GM18519 (cell line): ENCODE results near the gene AKT1S1.
"Not testable (repeated sequence)": the region's sequence is repeated elsewhere in the genome, so short reads cannot be mapped to it uniquely, and the experiment has no call there.

Source experiments
- ATAC-seq: cut with Tn5 transposase; IDR thresholded peaks from one replicate; pipeline ENCODE4 v1.9.1; 2021; ENCODE audit warnings: mild to moderate bottlenecking, moderate library complexity; ENCODE audit not compliant: unreplicated experiment, low FRiP score

The AKT1S1 gene

GRCh38 chr19:49840736-49841249, 36.4 kb downstream of the AKT1S1 start:
- no peak for ATAC-seq

GRCh38 chr19:49840321-49840720, 36.8 kb downstream of the AKT1S1 start:
- ATAC-seq = no peak

- no peak for ATAC-seq
Observed at GRCh38 chr19:49839713-49840112, 37.4 kb downstream of the AKT1S1 start.

GRCh38 chr19:49838885-49839588, 38.1 kb downstream of the AKT1S1 start:
- no peak for ATAC-seq

GRCh38 chr19:49837425-49837824, 39.7 kb downstream of the AKT1S1 start:
- no peak for ATAC-seq

GRCh38 chr19:49837009-49837310, 40.2 kb downstream of the AKT1S1 start:
- no peak for ATAC-seq

- ATAC-seq = no peak
Observed at GRCh38 chr19:49836176-49837008, 40.8 kb downstream of the AKT1S1 start.

- ATAC-seq = no peak
Observed at GRCh38 chr19:49835562-49835961, 41.6 kb downstream of the AKT1S1 start.

DNA sequence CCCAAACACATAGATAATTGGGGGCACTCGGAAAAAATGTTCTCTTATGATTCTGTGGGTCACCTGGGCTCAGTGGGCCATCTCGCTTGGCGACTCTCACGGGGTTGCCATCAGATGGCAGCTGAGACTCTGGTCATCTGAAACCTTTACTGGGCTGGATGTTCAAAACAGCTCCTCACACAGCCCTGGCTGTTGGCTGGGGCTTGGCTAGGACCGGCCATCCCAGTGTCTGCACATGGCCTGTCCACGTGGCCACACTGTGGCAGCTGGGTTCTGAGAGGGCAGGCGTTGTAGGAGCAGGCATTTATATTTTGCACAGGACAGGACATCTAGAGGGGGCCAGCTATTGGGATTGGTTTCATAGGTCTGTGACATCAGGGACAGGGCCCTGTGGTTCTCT, 43.6 kb downstream of the AKT1S1 start:
- no peak for ATAC-seq

DNA sequence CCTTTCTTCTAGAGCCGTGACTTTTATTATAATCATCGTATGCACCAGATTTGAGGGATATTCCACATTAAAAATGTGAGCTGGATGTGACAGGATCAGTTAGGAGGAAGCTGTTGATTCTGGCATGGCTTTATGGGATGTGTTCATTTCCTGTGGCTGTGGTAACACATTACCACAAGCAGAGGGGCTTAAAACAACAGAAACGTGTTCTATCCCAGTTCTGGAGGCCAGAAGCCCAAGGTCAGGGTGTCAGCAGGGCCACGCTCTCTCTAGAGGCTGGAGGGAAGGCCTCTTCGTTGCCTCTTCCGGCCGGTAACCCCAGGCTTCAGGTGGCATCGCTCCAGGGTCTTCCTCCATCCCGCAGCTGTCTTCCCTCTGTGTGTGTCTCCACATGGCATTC, 44.6 kb downstream of the AKT1S1 start:
- no peak for ATAC-seq

- ATAC-seq = no peak
Observed at GRCh38 chr19:49831592-49831991, 45.6 kb downstream of the AKT1S1 start.

DNA sequence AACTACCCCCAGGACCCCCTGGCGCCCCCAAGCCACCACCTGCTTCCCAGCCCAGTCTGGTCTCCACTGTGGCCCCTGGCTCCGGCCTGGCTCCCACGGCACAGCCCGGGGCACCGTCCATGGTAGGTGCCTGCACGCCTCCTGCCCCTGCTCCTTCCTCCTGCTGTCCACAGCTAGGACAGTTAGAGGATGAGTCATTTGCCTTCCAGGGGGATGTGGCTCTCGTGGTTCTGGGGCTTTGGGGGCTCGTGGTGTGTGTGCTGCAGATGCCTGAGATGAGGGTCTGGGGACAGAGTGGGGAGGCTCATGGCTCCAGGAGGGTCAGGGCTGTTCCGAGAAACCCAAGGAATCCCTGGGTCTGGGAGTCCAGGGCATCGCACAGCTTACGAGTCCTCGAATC, 46.4 kb downstream of the AKT1S1 start:
- no peak for ATAC-seq

DNA sequence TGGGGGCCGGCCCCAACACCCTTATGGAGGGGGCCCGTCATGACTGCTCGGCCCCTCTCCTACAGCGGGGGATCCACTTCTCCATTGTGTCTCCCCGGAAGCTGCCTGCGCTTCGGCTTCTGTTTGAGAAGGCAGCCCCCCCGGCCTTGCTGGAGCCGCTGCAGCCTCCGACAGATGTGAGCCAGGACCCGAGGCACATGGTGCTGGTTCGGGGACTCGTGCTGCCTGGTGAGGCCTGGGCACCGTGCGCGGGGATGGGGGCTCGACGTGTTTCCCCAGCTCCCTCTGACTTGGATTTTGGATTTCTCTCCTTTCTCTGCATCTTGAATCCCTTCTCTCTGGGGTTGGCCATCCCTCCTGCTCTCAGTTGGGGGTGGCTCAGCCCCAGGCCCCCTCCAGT, 47.4 kb downstream of the AKT1S1 start:
- ATAC-seq = no peak

- ATAC-seq = no peak
Observed at GRCh38 chr19:49829200-49829599, 48.0 kb downstream of the AKT1S1 start.

DNA sequence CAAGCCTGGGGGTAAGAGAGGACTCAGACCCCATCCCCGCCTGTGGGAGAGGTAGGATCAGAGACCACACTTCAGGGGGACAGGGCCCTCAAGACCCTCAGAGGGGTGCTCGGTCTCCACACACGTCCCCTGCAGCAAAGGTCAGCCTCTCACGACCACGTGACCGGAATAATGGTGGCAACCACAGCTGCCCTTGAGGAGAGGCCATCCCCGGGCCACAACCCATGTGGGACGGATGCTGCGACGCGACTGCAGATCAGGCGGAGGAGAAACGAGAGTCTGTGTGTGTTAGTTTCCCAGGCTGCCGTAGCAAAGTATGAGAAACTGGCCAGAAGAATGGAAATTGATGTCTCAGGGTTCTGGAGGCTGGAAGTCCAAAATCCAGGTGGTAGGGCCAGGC, 50.1 kb downstream of the AKT1S1 start:
- no peak for ATAC-seq

DNA sequence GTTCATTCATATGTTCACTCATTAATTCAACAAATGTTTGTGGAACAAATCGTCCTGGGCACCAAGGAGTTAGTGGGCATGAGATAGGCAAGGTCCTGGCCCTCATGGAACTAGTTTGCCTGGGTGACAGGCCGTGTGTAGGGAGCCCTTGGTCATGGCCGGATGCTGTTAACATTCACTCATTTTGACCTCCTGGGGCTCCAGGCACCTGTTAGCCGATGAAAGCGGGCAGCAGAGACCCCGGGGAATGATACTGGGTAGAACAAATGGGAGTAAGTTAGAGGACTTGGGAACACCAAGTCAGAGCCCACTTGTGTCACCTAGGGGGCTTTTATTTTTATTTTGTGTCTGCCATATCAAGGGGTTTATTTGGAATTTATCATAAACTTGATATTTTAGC, 52.5 kb downstream of the AKT1S1 start:
- no peak for ATAC-seq

DNA sequence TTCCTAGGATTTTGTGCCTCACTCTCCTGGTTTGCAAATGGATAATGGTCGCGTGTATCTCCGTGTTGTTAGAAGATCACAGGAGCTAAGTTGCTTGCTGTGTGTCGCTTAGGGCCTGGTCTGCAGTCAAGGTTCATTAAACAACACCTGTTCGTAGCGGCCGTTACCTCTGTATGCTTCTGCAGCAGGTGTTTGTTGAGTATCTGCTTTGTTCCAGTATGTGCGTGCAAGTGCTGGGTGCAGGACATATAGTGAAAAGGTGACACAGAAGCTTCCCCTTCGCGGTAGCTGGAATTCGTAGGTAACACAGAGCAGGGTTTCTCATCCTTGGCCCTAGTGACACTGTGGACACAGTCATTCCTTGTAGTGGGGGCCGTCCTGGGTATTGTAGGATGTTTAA, 53.7 kb downstream of the AKT1S1 start:
- no peak for ATAC-seq

- ATAC-seq = no peak
Observed at GRCh38 chr19:49820125-49820524, 57.0 kb downstream of the AKT1S1 start.

GRCh38 chr19:49819452-49820115, 57.6 kb downstream of the AKT1S1 start:
- ATAC-seq = not testable (repeated sequence)
